ENCODE measurements around the gene GLT1D1.
"Not testable (repeated sequence)": the region's sequence is repeated elsewhere in the genome, so short reads cannot be mapped to it uniquely, and the experiment has no call there.

GLT1D1 gene

DNA sequence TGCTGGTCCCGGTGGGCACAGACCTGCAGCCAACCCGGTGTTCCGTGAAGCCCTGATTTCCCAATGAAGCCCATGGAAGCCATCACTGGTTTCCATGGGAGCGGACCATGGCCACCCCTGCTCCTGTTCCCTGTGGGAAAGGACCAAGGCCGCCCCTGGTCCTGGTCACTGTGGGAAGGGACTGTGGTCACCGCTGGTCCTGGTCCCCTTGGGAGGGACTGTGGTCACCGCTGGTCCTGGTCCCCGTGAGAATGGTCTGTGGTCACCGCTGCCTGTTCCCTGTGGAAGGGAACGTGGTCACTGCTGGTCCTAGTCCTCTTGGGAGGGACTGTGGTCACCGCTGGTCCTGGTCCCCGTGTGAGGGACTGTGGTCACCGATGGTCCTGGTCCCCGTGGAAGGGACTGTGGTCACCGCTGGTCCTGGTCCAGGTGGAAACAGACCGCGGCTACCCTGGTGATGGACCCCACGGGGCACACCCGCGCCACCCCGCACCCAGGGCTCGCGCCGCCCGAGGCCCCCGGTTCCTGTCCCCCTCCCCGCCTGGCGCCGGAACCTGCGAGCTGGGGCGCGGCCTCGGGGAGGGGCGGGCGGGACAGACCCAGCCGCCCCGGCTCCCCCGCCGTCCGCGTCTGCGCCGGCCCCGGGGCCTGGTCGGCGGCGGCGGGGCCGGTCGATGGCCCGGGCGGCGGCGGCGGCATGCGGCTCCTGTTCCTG, at the start of gene GLT1D1:
GLT1D1 (plus strand) TSS at position 594 of the 715 bp plus-strand sequence; CDS start at position 698, 104 bp downstream.
- no peak within 1 kb of the TSS for H3K4me3 ChIP-seq (replicated peaks; ENCODE audit: low read depth, low read length)
- DNase-seq (ENCODE audit: extremely low read depth, low read depth): no peak
- TF ChIP-seq, protein P1, sequence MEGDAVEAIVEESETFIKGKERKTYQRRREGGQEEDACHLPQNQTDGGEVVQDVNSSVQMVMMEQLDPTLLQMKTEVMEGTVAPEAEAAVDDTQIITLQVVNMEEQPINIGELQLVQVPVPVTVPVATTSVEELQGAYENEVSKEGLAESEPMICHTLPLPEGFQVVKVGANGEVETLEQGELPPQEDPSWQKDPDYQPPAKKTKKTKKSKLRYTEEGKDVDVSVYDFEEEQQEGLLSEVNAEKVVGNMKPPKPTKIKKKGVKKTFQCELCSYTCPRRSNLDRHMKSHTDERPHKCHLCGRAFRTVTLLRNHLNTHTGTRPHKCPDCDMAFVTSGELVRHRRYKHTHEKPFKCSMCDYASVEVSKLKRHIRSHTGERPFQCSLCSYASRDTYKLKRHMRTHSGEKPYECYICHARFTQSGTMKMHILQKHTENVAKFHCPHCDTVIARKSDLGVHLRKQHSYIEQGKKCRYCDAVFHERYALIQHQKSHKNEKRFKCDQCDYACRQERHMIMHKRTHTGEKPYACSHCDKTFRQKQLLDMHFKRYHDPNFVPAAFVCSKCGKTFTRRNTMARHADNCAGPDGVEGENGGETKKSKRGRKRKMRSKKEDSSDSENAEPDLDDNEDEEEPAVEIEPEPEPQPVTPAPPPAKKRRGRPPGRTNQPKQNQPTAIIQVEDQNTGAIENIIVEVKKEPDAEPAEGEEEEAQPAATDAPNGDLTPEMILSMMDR (IDR thresholded peaks at IDR 0.05; ENCODE audit: low read depth, low read length, missing control alignments): no peak

- DNase-seq (ENCODE audit: extremely low read depth, low read depth): no peak
- TF ChIP-seq, protein P1 (IDR thresholded peaks at IDR 0.05; ENCODE audit: low read depth, low read length, missing control alignments): no peak
- no peak overlapping the region for H3K4me3 ChIP-seq (replicated peaks; ENCODE audit: low read depth, low read length)
Observed at GRCh38 chr12:128803788-128804187, 49.5 kb upstream of the GLT1D1 start.

- TF ChIP-seq, protein P1 (IDR thresholded peaks at IDR 0.05; ENCODE audit: low read depth, low read length, missing control alignments): no peak
- no peak overlapping the region for H3K4me3 ChIP-seq (replicated peaks; ENCODE audit: low read depth, low read length)
- DNase-seq (ENCODE audit: extremely low read depth, low read depth): no peak
Observed at GRCh38 chr12:128804762-128805161, 48.5 kb upstream of the GLT1D1 start.

- not testable (repeated sequence) for H3K4me3 ChIP-seq (replicated peaks; ENCODE audit: low read depth, low read length); DNase-seq (ENCODE audit: extremely low read depth, low read depth)
Observed at GRCh38 chr12:128805406-128805805, 47.9 kb upstream of the GLT1D1 start.

- H3K4me3 ChIP-seq (replicated peaks; ENCODE audit: low read depth, low read length): no peak overlapping the region
- no peak for DNase-seq (ENCODE audit: extremely low read depth, low read depth)
- TF ChIP-seq, protein P1 (IDR thresholded peaks at IDR 0.05; ENCODE audit: low read depth, low read length, missing control alignments): no peak
Observed at GRCh38 chr12:128806573-128806972, 46.7 kb upstream of the GLT1D1 start.

DNA sequence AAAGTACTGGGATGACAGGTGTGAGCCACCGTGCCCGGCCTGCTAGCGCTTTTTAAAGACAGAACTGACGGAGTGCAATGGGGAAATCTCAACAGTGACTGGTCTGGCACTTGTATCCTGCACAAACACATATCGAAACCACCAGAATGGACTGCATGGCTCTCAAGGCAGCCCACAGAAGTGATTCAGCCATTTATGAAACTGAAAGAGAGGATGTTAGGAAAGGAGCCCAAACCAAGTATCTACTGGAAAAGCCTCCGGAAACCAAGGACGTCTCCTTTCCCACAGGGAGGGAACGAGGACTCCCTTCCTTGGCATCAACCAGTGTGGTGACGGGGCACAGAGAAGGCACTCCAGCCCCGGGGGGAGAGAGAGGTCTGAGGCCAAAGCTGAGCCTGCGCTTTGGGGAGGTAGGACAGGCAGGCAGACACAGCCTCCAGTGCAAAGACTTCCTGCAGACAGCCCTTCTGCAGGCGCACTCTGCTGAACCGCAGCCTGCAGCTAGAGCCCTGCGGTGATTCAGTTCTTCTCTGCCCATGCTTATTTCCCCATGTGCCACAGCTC, 46.0 kb upstream of the GLT1D1 start:
- DNase-seq (ENCODE audit: extremely low read depth, low read depth): no peak
- TF ChIP-seq, protein P1 (IDR thresholded peaks at IDR 0.05; ENCODE audit: low read depth, low read length, missing control alignments): no peak

DNA sequence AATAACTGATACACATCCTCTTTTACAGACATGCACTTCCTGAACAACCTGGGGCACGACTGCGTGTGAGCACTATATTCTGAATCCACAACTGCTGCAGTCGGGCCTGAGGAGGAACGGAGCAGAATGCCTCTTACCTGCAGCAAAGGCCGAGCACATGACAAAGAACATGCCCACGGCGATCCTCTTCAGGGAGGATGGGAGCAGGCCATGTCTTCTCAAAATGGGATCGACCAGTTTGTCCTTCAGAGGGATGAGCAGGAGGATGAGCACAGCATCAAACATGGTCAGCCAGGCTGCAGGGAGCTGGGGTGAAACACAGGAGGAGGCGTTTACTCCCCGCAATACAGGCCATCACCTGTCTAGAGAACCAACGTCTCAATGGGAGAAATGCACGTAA, 44.6 kb upstream of the GLT1D1 start:
- H3K4me3 ChIP-seq (replicated peaks; ENCODE audit: low read depth, low read length): no peak overlapping the region
- DNase-seq (ENCODE audit: extremely low read depth, low read depth): no peak
- TF ChIP-seq, protein P1 (IDR thresholded peaks at IDR 0.05; ENCODE audit: low read depth, low read length, missing control alignments): no peak

More for the DNA sequence above, 46.0 kb upstream of the GLT1D1 start:
- no peak overlapping the region for H3K4me3 ChIP-seq (replicated peaks; ENCODE audit: low read depth, low read length)

All from HFF-Myc (cell line).